D721Med (cell line): Measurements from ENCODE around the gene GALNT17.

Source experiments
- DNase-seq: peaks from one replicate; pipeline ENCODE4 v3.0.0; 2011; ENCODE audit warnings: low spot score; ENCODE audit not compliant: insufficient read length
- FAIRE-seq: peaks from 2 replicates; lab custom pipeline; 2011; peaks lifted over from hg19 to GRCh38; lab: Jason Lieb, UNC
- CTCF ChIP-seq: IDR thresholded peaks from 2 replicates; pipeline ENCODE4 v1.5.1; 2012; ENCODE audit warnings: mild to moderate bottlenecking, control low read depth; ENCODE audit not compliant: insufficient read depth; ENCODE audit errors: missing control alignments

Gene GALNT17

DNA sequence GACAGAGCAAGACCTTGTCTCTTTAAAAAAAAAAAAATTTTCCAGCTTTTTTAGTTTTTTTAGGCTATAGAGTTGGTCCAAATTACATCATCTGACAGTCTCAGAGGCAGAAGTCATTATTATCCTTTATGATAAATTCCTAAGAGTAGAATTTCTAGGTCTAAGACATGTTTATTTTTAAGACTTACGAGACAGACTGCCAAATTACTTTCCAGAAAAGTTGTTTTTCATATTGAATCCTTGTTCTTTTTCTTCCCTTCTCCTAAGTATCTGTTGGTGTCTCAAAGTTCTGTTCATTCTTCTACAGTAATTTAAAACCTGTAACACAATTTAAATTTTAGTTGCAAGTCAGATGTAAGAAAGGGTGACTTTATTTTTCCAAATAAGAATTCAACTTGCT lies 421.4 kb downstream of the GALNT17 start:
- DNase-seq = no peak
- no peak for FAIRE-seq
- TF ChIP-seq CTCF = no peak

DNA sequence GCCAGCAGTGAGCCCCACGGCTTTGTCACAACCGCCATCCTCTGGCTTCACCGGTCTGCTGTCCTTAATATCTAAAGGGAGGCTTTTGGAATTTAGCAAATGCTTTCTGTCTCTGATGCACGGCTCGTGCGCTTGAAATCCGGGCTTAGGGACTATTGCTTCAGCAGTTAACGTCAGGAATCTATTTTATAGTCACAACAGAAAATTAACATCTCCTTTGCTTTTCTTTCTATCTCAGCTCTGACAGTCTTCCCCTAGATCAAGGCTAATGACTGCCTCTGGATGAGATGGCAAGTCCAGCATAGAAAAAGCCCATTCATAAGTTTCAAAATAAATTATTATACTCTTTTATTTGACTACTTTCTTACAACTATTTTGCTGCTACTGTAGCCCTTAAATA lies 423.8 kb downstream of the GALNT17 start:
- no peak for TF ChIP-seq CTCF
- DNase-seq = no peak
- FAIRE-seq = no peak

- FAIRE-seq (no peak), DNase-seq (no peak)
- no peak for TF ChIP-seq CTCF
These were observed 427.1 kb downstream of the GALNT17 start for GRCh38 chr7:71558806-71559613.

GRCh38 chr7:71560354-71560995 lies 428.5 kb downstream of the GALNT17 start:
- DNase-seq (no peak), FAIRE-seq (no peak)
- no peak for TF ChIP-seq CTCF

GRCh38 chr7:71563276-71563675 lies 431.3 kb downstream of the GALNT17 start:
- FAIRE-seq (no peak), DNase-seq (no peak)
- TF ChIP-seq CTCF = no peak

GRCh38 chr7:71566376-71566775 lies 434.4 kb downstream of the GALNT17 start:
- no peak for FAIRE-seq
- DNase-seq = no peak
- TF ChIP-seq CTCF = no peak

- no peak for FAIRE-seq
- TF ChIP-seq CTCF = no peak
- no peak for DNase-seq
These were observed 435.0 kb downstream of the GALNT17 start for GRCh38 chr7:71566991-71567390.
